ENCODE results near the gene PCSK4.
"Not testable (repeated sequence)": the region's sequence is repeated elsewhere in the genome, so short reads cannot be mapped to it uniquely, and the experiment has no call there.

The PCSK4 gene

DNA sequence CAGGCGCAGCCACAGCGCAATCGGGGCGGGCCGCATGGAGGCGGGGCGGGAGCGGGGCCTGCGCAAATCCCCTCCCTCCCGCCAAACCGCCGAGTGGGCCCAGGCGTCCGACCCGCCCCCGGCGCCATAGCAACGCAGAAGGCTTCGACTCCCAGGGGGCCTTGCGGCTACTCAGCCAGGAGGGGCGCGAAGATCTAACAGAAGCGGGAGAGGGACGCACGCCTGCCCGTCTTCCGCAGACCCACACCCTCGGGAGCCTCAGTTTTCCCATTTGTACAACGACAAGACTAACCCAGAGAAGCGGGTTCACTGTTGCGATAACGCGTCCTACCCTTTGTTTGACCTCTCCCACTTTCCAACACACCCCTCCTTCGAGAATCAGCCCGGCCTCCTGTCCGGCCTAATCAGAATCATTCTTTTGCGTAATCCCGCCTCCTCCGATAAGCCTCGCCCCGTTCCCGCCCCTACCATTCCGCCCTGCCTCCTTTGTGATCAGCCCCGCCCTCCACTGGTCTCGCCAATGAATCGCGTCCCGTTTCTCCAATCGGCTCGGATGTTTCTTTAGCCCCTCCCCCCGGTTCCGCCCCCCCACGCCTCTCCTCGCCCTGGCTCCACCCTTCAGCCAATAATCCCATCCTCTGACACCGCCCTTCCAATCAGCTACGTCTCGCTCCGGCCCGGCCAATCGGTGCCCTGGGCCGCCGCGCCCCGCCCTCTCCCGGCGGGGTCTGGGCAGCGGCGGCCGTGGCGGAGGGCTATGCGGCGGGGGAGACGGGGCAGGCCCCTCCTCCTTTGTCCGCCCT is at the start of gene PCSK4:
TSS of gene PCSK4 (minus strand) at position 40 of the 803 bp plus-strand sequence. CDS start at position 36, 4 bp downstream.
- no peak for TF ChIP-seq GATA1 (IDR thresholded peaks at IDR 0.05; ENCODE audit: low read depth, low read length)
- TF ChIP-seq POLR2A (IDR thresholded peaks at IDR 0.05; ENCODE audit: low read length) = peak; percentile 13
- DNase-seq = peak; percentile 99 to 100

DNA sequence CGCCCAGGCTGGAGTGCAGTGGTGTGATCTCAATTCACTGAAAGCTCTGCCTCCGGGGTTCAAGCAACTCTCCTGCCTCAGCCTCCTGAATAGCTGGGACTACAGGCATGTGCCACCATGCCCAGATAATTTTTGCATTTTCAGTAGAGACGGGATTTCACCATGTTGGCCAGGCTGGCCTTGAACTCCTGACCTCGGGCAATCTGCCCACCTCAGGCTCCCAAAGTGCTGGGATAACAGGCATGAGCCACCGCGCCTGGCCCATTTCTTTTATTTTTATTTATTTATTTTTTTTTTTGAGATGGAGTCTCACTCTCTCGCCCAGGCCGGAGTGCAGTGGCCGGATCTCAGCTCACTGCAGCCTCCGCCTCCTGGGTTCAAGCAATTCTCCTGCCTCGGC is 49.6 kb upstream of the PCSK4 start:
- not testable (repeated sequence) for DNase-seq

- DNase-seq = no peak
- no peak for TF ChIP-seq GATA1 (IDR thresholded peaks at IDR 0.05; ENCODE audit: low read depth, low read length)
- no peak for TF ChIP-seq POLR2A (IDR thresholded peaks at IDR 0.05; ENCODE audit: low read length)
These were observed 48.8 kb upstream of the PCSK4 start for GRCh38 chr19:1538978-1539377.

- DNase-seq = not testable (repeated sequence)
These were observed 45.5 kb upstream of the PCSK4 start for GRCh38 chr19:1535699-1536098.

- TF ChIP-seq GATA1 (IDR thresholded peaks at IDR 0.05; ENCODE audit: low read depth, low read length) (no peak), POLR2A (IDR thresholded peaks at IDR 0.05; ENCODE audit: low read length) (no peak)
- DNase-seq = no peak
These were observed 44.8 kb upstream of the PCSK4 start for GRCh38 chr19:1534972-1535371.

DNA sequence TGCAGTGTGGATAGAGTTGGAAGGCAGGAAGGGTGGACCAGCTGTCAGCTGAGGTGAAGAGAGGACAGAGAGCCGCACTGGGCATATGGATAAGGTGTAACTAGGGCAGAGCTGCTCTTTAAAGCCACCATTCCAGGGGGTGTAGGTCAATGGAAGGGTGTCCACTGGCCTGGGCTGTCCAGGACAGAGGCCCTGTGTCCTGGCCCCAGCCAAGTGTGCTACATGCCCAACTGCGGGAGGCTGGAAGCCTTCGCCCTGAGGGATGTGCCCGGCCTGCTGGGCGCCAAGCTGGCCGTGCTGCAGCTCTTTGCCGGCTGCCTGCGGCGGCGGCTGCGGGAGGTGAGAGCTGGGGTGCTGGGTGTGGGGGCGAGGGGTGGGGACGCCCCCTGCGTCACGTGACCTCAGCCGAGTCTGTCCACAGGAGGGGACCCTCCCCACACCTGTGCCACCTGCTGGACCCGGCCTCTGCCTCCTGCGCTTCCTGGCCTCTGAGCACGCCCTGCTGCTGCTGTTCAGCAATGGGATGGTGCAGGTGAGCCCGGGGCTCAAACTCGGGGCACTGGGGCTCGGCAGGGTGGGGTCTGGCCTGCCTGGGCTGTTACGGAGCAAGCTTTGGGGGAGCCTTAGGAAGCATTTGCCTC is 43.5 kb upstream of the PCSK4 start:
- DNase-seq = no peak
- TF ChIP-seq POLR2A (IDR thresholded peaks at IDR 0.05; ENCODE audit: low read length) (no peak), GATA1 (IDR thresholded peaks at IDR 0.05; ENCODE audit: low read depth, low read length) (no peak)

DNA sequence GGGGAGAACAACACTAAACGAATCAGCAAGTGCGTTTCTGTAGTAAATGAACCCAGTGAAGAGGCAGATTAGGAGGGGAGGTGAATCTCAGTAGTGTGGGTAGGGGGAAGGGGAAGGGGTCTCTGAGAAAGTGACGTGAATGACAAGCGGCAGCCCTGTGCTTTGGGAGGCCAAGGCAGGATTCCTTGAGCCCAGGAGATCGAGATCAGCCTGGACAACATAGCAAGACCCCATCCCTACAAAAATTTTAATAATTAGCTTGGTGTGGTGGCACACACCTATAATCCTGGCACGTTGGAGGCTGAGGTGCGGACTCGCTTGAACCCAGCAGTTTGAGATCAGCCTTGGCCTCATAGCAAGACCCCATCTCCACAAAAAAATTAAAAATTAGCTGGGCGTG is 41.9 kb upstream of the PCSK4 start:
- DNase-seq = no peak

DNA sequence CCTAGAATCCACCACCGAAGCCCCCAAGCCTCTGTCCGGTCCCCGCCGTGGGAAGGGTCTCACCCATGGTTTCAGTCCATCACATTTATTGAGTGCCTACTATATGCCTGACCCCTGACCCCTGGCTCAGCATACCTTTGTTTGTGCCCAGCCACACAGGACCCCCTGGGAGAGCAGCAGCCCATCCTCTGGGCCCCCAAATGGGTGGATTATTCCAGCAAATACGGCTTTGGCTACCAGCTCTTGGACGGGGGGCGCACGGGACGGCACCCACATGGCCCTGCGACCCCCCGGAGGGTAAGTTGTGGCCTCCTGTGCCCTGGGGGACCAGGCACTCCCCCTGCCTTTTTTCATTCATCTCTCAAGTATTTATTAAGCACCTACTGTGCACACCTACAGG is 41.4 kb upstream of the PCSK4 start:
- no peak for DNase-seq
- TF ChIP-seq GATA1 (IDR thresholded peaks at IDR 0.05; ENCODE audit: low read depth, low read length) = no peak
- TF ChIP-seq POLR2A (IDR thresholded peaks at IDR 0.05; ENCODE audit: low read length) = no peak

More for the DNA sequence above, 41.9 kb upstream of the PCSK4 start:
- TF ChIP-seq POLR2A (IDR thresholded peaks at IDR 0.05; ENCODE audit: low read length) (no peak), GATA1 (IDR thresholded peaks at IDR 0.05; ENCODE audit: low read depth, low read length) (no peak)

DNA sequence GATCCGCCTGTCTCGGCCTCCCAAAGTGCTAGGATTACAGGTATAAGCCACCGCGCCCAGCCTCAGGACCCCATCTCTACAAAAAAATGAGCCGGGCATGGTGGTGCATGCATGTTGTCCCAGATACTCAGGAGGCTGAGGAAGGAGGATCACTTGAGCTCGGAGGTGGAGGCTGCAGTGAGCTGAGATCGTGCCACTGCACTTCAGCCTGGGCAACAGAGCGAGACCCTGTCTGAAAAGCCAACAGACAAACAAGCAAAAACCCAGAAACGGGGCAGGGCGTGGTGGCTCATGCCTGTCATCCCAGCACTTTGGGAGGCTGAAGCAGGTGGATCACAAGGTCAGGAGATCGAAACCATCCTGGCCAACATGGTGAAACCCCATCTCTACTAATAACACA is 40.7 kb upstream of the PCSK4 start:
- DNase-seq = not testable (repeated sequence)

DNA sequence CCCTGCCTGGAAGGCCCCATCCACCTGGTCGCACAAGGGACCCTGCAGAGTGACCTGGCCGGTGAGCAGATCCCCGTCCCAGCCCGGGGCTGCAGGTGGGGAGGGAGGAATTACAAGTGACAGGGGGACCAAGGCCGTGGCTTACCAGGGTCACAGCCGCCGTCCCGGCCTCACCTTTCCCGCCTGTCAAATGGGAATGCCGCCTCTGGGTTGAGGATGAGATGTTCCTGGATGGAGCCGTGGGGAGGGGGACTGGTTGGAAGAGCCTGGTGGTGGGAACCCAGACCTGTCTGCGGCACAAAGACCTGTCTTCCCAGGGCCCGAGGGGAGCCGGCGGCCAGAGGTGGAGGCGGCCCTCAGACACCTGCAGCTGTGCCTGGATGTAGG is 39.3 kb upstream of the PCSK4 start:
- no peak for TF ChIP-seq POLR2A (IDR thresholded peaks at IDR 0.05; ENCODE audit: low read length)
- no peak for TF ChIP-seq GATA1 (IDR thresholded peaks at IDR 0.05; ENCODE audit: low read depth, low read length)
- DNase-seq = no peak

- no peak for DNase-seq
- TF ChIP-seq GATA1 (IDR thresholded peaks at IDR 0.05; ENCODE audit: low read depth, low read length) (no peak), POLR2A (IDR thresholded peaks at IDR 0.05; ENCODE audit: low read length) (no peak)
These were observed 38.7 kb upstream of the PCSK4 start for GRCh38 chr19:1528596-1529429.

DNA sequence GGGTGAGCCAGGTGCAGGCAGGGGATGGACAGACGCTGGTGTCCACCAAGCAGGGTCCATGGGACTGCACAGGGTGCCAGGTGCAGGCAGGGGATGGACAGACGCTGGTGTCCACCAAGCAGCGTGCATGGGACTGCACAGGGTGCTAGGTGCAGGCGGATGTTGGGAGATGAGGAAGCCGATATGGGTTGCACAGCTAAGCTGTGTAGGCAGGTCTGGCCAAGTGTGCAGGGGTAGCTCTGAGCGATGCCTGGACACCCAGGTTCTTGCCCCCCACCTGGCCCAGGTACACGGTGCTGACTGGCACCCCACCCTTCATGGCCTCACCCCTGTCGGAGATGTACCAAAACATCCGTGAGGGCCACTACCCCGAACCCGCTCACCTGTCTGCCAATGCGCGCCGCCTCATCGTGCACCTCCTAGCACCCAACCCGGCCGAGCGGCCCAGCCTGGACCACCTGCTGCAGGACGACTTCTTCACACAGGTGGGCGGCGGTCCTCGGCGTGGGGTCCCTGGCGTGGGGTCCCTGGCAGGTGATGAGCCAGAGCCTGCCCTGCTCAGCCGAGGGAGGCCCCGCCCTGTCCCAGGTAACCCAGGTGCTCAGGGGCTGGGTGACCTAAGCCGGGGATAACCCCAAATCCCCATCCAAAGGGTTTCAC is 37.6 kb upstream of the PCSK4 start:
- DNase-seq = no peak
- TF ChIP-seq POLR2A (IDR thresholded peaks at IDR 0.05; ENCODE audit: low read length) = no peak
- TF ChIP-seq GATA1 (IDR thresholded peaks at IDR 0.05; ENCODE audit: low read depth, low read length) = no peak

GRCh38 chr19:1526979-1527649 is 37.0 kb upstream of the PCSK4 start:
- DNase-seq = no peak
- TF ChIP-seq POLR2A (IDR thresholded peaks at IDR 0.05; ENCODE audit: low read length) = no peak
- no peak for TF ChIP-seq GATA1 (IDR thresholded peaks at IDR 0.05; ENCODE audit: low read depth, low read length)

Measured in erythroblast (primary cell).